Parathyroid adenoma (tissue), 2 donors: ENCODE measurements around the gene AQP7.
"Not testable (repeated sequence)": the region's sequence is repeated elsewhere in the genome, so short reads cannot be mapped to it uniquely, and the experiment has no call there.

Source experiments
- H2AFZ ChIP-seq: fragments of 300-600 bp; sonication (generic); one replicate; pipeline ENCODE4 v1.7.0; 2017; ENCODE audit warnings: antibody characterized with exemption, mild to moderate bottlenecking
- H3K27ac ChIP-seq: fragments of 300-600 bp; sonication (generic); one replicate; pipeline ENCODE4 v1.7.0; 2017
- H3K27me3 ChIP-seq: fragments of 300-600 bp; sonication (generic); one replicate; pipeline ENCODE4 v1.7.0; 2017; ENCODE audit warnings: low read length; ENCODE audit not compliant: control insufficient read depth, insufficient read depth
- H3K36me3 ChIP-seq: fragments of 300-600 bp; sonication (generic); one replicate; pipeline ENCODE4 v1.7.0; 2017; ENCODE audit warnings: low read length; ENCODE audit not compliant: control insufficient read depth, insufficient read depth
- H3K4me1 ChIP-seq: fragments of 300-600 bp; sonication (generic); one replicate; pipeline ENCODE4 v1.7.0; 2017; ENCODE audit warnings: control low read depth
- H3K4me2 ChIP-seq: fragments of 300-600 bp; sonication (generic); one replicate; pipeline ENCODE4 v1.7.0; 2017; ENCODE audit warnings: low read length
- H3K4me3 ChIP-seq: fragments of 300-600 bp; sonication (generic); one replicate; pipeline ENCODE4 v1.7.0; 2017; ENCODE audit warnings: low read depth, low read length
- H3K79me2 ChIP-seq: fragments of 300-600 bp; sonication (generic); one replicate; pipeline ENCODE4 v1.7.0; 2017; ENCODE audit warnings: control low read depth
- H3K9ac ChIP-seq: fragments of 300-600 bp; sonication (generic); one replicate; pipeline ENCODE4 v1.7.0; 2017; ENCODE audit warnings: mild to moderate bottlenecking
- H3K9me3 ChIP-seq: fragments of 300-600 bp; sonication (generic); one replicate; pipeline ENCODE4 v1.7.0; 2017; ENCODE audit warnings: low read length; ENCODE audit not compliant: control insufficient read depth
- CTCF ChIP-seq: fragments of 300-600 bp; sonication (generic); IDR thresholded peaks from one replicate; pipeline ENCODE4 v1.7.0; 2017; ENCODE audit warnings: antibody characterized with exemption, mild to moderate bottlenecking
- donor health status: primary hyperparathyroidism.

The AQP7 gene

DNA sequence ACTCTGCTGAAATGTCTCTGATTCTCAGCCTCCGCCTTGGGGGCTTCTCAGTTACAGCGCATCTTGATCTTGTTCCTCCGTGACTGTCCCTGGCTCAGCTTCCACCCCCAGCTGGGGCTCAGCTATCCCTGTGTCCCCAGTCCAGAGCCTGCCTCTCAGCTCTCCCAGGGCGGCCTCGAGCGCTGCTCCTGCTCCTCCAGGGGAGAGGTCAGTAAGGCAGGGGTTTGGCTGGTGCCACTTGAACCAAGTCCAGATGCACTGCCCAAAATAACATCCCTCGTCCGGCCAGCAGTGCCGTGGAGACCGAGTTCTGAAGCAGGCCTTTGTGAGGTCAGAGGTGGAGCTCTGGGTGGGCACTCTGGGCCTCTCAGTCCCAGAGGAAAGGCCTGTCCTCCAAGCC, at the start of gene AQP7:
Gene AQP7, minus strand, starts transcription at position 198 of the 400 bp plus-strand sequence. CDS start 1,306 bp downstream, outside the sequence.
- not testable (repeated sequence) for H3K9me3 ChIP-seq, H3K9ac ChIP-seq, H3K36me3 ChIP-seq, H3K27ac ChIP-seq, H3K4me2 ChIP-seq, H3K27me3 ChIP-seq, H3K4me1 ChIP-seq, H3K4me3 ChIP-seq, H3K79me2 ChIP-seq
- peak within 1 kb of the TSS; percentile 53 for H2AFZ ChIP-seq

DNA sequence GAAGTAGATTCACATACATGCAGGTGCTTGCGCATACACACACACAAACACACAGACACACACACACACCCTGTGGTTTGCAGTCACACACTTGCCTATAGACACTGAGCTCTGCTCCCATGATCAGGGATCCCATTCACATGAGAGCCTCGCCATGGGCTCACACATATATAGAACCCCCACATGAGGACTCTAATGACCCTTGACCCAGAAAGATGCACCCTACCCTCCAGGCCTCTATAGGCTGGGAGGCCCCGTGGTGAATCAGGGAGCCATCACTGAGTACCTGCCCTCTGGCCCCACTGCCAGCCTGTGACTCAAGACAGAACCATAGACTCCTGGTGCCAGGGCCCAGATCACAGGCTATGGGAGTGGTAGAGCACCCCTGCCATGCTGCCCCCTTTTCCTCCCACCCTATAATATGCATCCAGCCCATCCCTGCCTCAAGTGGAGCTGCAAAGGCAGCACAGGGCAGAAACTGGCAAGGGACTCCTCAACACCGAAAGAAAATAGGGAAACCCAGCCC, 48.3 kb upstream of the AQP7 start:
- Histone ChIP-seq H3K79me2 (no peaks in the 10 kb centered on the region), H3K9ac (no peak overlapping the region), H3K9me3 (no peaks in the 10 kb centered on the region), H3K27ac (no peak overlapping the region), H3K4me1 (peaks cover 12% of the 10 kb centered on the region), H3K36me3 (no peaks in the 10 kb centered on the region), H2AFZ (no peak overlapping the region), H3K4me2 (no peak overlapping the region), H3K4me3 (no peak overlapping the region), H3K27me3 (no peaks in the 10 kb centered on the region)
- no peak for TF ChIP-seq CTCF

- no peak overlapping the region for H3K4me2 ChIP-seq
- no peaks in the 10 kb centered on the region for H3K9me3 ChIP-seq
- no peaks in the 10 kb centered on the region for H3K27me3 ChIP-seq
- H3K4me3 ChIP-seq: no peak overlapping the region
- no peaks in the 10 kb centered on the region for H3K79me2 ChIP-seq
- TF ChIP-seq CTCF: no peak
- peaks cover 14% of the 10 kb centered on the region for H3K4me1 ChIP-seq
- H3K36me3 ChIP-seq: no peaks in the 10 kb centered on the region
- H3K9ac ChIP-seq: no peak overlapping the region
- no peak overlapping the region for H3K27ac ChIP-seq
- no peak overlapping the region for H2AFZ ChIP-seq
Observed at GRCh38 chr9:33449715-33450114, 47.3 kb upstream of the AQP7 start.

GRCh38 chr9:33447799-33448553, 45.6 kb upstream of the AQP7 start:
- peak overlapping the region; percentile 78 for H2AFZ ChIP-seq
- no peaks in the 10 kb centered on the region for H3K36me3 ChIP-seq
- H3K27me3 ChIP-seq: no peaks in the 10 kb centered on the region
- H3K4me2 ChIP-seq: peak overlapping the region; percentile 32
- H3K9ac ChIP-seq: no peak overlapping the region
- no peaks in the 10 kb centered on the region for H3K79me2 ChIP-seq
- H3K9me3 ChIP-seq: no peaks in the 10 kb centered on the region
- H3K27ac ChIP-seq: no peak overlapping the region
- peaks cover 17% of the 10 kb centered on the region for H3K4me1 ChIP-seq
- H3K4me3 ChIP-seq: no peak overlapping the region
- TF ChIP-seq CTCF: no peak

DNA sequence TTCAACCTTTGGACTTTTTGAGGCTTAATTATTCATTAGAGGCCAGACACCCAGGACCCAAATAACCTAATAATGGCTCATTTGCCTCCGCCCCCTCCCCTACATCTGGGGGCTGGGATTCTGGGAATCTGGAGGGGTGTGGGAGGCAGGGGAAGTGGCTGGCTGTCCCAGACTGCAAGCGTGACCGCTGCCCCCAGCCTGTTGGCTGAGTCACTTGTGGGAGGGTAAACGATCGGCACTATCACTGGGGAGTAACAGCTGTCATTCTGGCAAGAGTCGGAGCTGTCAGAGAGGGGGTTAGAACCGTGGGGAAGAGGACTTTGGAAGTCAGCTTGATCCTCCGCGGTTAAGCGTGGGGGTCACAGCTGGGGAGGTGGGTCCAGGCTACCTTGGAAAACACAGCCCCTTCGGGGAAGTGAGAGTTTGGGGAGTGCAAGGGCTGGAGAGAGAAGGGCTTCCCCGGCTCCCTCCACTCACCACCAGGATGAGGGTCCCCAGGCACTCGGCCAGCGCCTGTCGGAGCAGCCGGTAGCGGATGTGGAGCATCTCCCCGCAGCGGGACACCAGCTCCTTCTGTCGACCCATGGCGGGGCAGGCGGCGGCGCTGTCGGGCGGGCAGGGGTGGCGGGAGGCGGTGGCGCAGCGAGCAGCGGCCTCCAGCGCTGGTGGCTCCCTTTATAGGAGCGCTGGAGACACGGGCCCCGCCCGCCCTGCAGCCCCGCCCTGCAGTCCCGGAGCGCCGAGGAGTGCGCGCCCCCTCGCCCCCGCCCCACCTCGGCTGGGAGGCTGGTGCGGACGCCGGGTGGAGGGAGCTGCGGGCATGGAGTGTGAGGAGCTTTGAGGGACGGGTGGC, 44.8 kb upstream of the AQP7 start, which contains the start of gene AQP3:
Gene AQP3, minus strand, starts transcription at position 648 of the 853 bp plus-strand sequence. Its CDS starts 63 bp downstream, at position 585.
- H3K9me3 ChIP-seq: no peaks in the 10 kb centered on the region
- no peaks in the 10 kb centered on the region for H3K27me3 ChIP-seq
- no peak within 1 kb of the TSS for H3K9ac ChIP-seq
- H3K79me2 ChIP-seq: no peaks in the 10 kb centered on the region
- peak within 1 kb of the TSS; percentile 15 for H3K27ac ChIP-seq
- peak within 1 kb of the TSS; percentile 78 for H2AFZ ChIP-seq
- no peaks in the 10 kb centered on the region for H3K36me3 ChIP-seq
- H3K4me2 ChIP-seq: peak within 1 kb of the TSS; percentile 32
- H3K4me3 ChIP-seq: peak within 1 kb of the TSS; percentile 19
- H3K4me1 ChIP-seq: peaks cover 17% of the 10 kb centered on the region
- TF ChIP-seq CTCF: peak; percentile 40
